ENCODE measurements around the gene KIZ. TPM values are rescaled to one million over a fixed set of nuclear protein-coding genes. Genes with fewer than 3 reads are reported as not detected.

The KIZ gene
- total and polyA plus RNA-seq, 2 experiments from 2014 or later = 58.3 to 63.6 TPM

GRCh38 chr20:21175433-21175832 lies 49.6 kb downstream of the KIZ start:
- Histone ChIP-seq H4K20me1 (replicated peaks; ENCODE audit: insufficient read depth) (no peaks in the 10 kb centered on the region; the same call in 1 of the 2 replicates), H3K9me2 (ENCODE audit: insufficient read depth) (0 out of 2 replicates have a peak, but pooled peaks cover 3% of the 10 kb centered on the region), H3K27me3 (ENCODE audit: insufficient read depth) (no peaks in the 10 kb centered on the region), H3K4me1 (ENCODE audit: insufficient read depth) (peaks cover 29% of the 10 kb centered on the region), H3K27ac (ENCODE audit: low read depth) (no peak overlapping the region), H2AFZ (no peak overlapping the region), H3K4me2 (no peak overlapping the region), H3K36me3 (ENCODE audit: insufficient read depth) (peaks cover 4% of the 10 kb centered on the region; the same call in 1 of the 2 replicates), H3K4me3 (no peak overlapping the region), H3K79me2 (replicated peaks; ENCODE audit: insufficient read depth) (peaks cover 15% of the 10 kb centered on the region), H3F3A (replicated peaks; ENCODE audit: low read depth) (no peaks in the 10 kb centered on the region)
- TF ChIP-seq POLR2AphosphoS5 (IDR thresholded peaks at IDR 0.05; ENCODE audit: low read depth) (no peak), ZNF331 (CRISPR knock-in tag; IDR thresholded peaks at IDR 0.05; ENCODE audit: low read depth) (no peak), EZH2 (IDR thresholded peaks at IDR 0.05; ENCODE audit: low read depth, unreplicated experiment) (no peak), EZH2phosphoT487 (IDR thresholded peaks at IDR 0.05; ENCODE audit: unreplicated experiment) (no peak), STAT1 (IDR thresholded peaks at IDR 0.05; ENCODE audit: unreplicated experiment) (no peak), JUNB (IDR thresholded peaks at IDR 0.05; ENCODE audit: unreplicated experiment) (no peak), ETS1 (IDR thresholded peaks at IDR 0.05) (no peak), ZNF114 (CRISPR knock-in tag; IDR thresholded peaks at IDR 0.05) (no peak), NANOG (IDR thresholded peaks at IDR 0.05; ENCODE audit: borderline replicate concordance) (no peak), CREB1 (CRISPR knock-in tag; IDR thresholded peaks at IDR 0.05; ENCODE audit: low read depth) (no peak)
- TF ChIP-seq, protein P1, sequence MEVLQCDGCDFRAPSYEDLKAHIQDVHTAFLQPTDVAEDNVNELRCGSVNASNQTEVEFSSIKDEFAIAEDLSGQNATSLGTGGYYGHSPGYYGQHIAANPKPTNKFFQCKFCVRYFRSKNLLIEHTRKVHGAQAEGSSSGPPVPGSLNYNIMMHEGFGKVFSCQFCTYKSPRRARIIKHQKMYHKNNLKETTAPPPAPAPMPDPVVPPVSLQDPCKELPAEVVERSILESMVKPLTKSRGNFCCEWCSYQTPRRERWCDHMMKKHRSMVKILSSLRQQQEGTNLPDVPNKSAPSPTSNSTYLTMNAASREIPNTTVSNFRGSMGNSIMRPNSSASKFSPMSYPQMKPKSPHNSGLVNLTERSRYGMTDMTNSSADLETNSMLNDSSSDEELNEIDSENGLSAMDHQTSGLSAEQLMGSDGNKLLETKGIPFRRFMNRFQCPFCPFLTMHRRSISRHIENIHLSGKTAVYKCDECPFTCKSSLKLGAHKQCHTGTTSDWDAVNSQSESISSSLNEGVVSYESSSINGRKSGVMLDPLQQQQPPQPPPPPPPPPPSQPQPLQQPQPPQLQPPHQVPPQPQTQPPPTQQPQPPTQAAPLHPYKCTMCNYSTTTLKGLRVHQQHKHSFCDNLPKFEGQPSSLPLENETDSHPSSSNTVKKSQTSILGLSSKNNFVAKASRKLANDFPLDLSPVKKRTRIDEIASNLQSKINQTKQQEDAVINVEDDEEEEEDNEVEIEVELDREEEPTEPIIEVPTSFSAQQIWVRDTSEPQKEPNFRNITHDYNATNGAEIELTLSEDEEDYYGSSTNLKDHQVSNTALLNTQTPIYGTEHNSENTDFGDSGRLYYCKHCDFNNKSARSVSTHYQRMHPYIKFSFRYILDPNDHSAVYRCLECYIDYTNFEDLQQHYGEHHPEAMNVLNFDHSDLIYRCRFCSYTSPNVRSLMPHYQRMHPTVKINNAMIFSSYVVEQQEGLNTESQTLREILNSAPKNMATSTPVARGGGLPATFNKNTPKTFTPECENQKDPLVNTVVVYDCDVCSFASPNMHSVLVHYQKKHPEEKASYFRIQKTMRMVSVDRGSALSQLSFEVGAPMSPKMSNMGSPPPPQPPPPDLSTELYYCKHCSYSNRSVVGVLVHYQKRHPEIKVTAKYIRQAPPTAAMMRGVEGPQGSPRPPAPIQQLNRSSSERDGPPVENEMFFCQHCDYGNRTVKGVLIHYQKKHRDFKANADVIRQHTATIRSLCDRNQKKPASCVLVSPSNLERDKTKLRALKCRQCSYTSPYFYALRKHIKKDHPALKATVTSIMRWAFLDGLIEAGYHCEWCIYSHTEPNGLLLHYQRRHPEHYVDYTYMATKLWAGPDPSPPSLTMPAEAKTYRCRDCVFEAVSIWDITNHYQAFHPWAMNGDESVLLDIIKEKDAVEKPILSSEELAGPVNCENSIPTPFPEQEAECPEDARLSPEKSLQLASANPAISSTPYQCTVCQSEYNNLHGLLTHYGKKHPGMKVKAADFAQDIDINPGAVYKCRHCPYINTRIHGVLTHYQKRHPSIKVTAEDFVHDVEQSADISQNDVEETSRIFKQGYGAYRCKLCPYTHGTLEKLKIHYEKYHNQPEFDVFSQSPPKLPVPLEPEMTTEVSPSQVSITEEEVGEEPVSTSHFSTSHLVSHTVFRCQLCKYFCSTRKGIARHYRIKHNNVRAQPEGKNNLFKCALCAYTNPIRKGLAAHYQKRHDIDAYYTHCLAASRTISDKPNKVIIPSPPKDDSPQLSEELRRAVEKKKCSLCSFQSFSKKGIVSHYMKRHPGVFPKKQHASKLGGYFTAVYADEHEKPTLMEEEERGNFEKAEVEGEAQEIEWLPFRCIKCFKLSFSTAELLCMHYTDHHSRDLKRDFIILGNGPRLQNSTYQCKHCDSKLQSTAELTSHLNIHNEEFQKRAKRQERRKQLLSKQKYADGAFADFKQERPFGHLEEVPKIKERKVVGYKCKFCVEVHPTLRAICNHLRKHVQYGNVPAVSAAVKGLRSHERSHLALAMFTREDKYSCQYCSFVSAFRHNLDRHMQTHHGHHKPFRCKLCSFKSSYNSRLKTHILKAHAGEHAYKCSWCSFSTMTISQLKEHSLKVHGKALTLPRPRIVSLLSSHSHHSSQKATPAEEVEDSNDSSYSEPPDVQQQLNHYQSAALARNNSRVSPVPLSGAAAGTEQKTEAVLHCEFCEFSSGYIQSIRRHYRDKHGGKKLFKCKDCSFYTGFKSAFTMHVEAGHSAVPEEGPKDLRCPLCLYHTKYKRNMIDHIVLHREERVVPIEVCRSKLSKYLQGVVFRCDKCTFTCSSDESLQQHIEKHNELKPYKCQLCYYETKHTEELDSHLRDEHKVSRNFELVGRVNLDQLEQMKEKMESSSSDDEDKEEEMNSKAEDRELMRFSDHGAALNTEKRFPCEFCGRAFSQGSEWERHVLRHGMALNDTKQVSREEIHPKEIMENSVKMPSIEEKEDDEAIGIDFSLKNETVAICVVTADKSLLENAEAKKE (CRISPR knock-in tag; IDR thresholded peaks at IDR 0.05) = no peak
- TF ChIP-seq, protein P2, sequence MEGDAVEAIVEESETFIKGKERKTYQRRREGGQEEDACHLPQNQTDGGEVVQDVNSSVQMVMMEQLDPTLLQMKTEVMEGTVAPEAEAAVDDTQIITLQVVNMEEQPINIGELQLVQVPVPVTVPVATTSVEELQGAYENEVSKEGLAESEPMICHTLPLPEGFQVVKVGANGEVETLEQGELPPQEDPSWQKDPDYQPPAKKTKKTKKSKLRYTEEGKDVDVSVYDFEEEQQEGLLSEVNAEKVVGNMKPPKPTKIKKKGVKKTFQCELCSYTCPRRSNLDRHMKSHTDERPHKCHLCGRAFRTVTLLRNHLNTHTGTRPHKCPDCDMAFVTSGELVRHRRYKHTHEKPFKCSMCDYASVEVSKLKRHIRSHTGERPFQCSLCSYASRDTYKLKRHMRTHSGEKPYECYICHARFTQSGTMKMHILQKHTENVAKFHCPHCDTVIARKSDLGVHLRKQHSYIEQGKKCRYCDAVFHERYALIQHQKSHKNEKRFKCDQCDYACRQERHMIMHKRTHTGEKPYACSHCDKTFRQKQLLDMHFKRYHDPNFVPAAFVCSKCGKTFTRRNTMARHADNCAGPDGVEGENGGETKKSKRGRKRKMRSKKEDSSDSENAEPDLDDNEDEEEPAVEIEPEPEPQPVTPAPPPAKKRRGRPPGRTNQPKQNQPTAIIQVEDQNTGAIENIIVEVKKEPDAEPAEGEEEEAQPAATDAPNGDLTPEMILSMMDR (conservative IDR thresholded peaks at IDR 0.05; ENCODE audit: low read depth in 2 of 2) = no peak
- TF ChIP-seq, protein P3, sequence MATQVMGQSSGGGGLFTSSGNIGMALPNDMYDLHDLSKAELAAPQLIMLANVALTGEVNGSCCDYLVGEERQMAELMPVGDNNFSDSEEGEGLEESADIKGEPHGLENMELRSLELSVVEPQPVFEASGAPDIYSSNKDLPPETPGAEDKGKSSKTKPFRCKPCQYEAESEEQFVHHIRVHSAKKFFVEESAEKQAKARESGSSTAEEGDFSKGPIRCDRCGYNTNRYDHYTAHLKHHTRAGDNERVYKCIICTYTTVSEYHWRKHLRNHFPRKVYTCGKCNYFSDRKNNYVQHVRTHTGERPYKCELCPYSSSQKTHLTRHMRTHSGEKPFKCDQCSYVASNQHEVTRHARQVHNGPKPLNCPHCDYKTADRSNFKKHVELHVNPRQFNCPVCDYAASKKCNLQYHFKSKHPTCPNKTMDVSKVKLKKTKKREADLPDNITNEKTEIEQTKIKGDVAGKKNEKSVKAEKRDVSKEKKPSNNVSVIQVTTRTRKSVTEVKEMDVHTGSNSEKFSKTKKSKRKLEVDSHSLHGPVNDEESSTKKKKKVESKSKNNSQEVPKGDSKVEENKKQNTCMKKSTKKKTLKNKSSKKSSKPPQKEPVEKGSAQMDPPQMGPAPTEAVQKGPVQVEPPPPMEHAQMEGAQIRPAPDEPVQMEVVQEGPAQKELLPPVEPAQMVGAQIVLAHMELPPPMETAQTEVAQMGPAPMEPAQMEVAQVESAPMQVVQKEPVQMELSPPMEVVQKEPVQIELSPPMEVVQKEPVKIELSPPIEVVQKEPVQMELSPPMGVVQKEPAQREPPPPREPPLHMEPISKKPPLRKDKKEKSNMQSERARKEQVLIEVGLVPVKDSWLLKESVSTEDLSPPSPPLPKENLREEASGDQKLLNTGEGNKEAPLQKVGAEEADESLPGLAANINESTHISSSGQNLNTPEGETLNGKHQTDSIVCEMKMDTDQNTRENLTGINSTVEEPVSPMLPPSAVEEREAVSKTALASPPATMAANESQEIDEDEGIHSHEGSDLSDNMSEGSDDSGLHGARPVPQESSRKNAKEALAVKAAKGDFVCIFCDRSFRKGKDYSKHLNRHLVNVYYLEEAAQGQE (IDR thresholded peaks at IDR 0.05; ENCODE audit: unreplicated experiment) = no peak
- Mint-ChIP-seq H3K36me3 (ENCODE audit: low read depth) (peaks cover 35% of the 10 kb centered on the region), H3K9me3 (peaks cover 15% of the 10 kb centered on the region; the same call in 2 of the 3 replicates), H3K27me3 (ENCODE audit: insufficient read depth, low read depth, poor library complexity) (peaks cover 3% of the 10 kb centered on the region), H3K4me3 (no peak overlapping the region), H3K4me1 (peaks cover 28% of the 10 kb centered on the region), H3K27ac (no peak overlapping the region)
- no peak for DNase-seq (ENCODE audit: low spot score)
- no peak for ATAC-seq

Data from GM23338 (cell line).